GM12873 (cell line): ENCODE data around the gene ADGRB2.

Source experiments
- TF ChIP-seq, protein P1 (sequence below): IDR thresholded peaks from 2 replicates; pipeline ENCODE4 v1.5.1; 2012; ENCODE audit warnings: low read depth, mild to moderate bottlenecking, moderate library complexity, low read length, control low read depth; ENCODE audit not compliant: insufficient read depth; ENCODE audit errors: missing control alignments

ADGRB2 gene

GRCh38 chr1:31785020-31785946 lies 21.1 kb upstream of the ADGRB2 start:
- TF ChIP-seq, protein P1, sequence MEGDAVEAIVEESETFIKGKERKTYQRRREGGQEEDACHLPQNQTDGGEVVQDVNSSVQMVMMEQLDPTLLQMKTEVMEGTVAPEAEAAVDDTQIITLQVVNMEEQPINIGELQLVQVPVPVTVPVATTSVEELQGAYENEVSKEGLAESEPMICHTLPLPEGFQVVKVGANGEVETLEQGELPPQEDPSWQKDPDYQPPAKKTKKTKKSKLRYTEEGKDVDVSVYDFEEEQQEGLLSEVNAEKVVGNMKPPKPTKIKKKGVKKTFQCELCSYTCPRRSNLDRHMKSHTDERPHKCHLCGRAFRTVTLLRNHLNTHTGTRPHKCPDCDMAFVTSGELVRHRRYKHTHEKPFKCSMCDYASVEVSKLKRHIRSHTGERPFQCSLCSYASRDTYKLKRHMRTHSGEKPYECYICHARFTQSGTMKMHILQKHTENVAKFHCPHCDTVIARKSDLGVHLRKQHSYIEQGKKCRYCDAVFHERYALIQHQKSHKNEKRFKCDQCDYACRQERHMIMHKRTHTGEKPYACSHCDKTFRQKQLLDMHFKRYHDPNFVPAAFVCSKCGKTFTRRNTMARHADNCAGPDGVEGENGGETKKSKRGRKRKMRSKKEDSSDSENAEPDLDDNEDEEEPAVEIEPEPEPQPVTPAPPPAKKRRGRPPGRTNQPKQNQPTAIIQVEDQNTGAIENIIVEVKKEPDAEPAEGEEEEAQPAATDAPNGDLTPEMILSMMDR = no peak

- TF ChIP-seq, protein P1 = no peak
Measured at GRCh38 chr1:31784356-31785019, 20.3 kb upstream of the ADGRB2 start.

GRCh38 chr1:31783846-31784245 lies 19.7 kb upstream of the ADGRB2 start:
- TF ChIP-seq, protein P1 = no peak

DNA sequence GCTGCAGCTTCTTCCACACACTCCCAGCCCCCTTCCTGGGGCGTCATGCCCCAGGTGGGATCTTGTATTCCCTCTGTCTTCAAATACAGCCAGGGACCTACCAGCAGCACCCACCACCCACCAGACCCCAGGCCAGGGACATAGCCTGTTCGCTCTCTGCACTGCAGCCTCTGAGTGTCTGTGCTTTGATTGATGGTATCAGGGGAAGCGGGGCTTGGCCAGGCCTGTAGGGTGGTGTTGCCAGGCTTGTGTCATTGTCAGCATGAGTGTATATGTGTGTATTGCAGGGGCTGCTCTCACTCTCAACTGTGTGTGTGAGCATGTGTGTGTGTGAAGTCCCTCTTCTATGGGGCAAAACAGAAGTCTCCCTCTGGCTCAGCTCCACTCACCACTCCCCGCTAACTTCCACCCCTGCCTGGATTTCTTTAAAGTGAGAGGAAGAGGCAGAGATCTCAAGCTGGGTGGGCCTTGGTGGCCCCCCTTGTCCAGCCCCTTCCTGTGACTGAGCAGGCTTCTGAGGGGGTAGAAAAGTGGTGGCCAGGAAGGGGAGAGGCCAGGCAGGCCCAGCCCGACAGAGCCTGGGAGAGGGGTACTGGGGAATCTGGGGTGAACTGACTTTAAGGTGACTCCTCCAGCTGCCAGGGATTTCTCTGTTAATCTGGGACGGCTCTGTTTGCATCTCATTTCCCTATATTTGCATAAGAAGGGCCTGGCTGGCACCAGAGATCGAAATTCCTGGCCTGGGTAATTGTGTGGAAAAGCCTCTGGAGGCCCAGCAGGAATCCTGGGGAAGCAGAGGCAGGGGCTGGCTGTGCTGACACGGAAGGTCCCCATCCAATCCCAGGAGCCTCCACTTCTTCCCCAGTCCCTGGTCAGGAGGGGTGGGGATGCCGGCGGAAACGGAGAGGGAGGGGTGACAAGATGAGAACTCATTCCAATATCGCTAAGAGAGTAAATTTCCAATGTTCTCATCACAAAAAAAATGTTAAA lies 18.6 kb upstream of the ADGRB2 start:
- TF ChIP-seq, protein P1 = no peak

DNA sequence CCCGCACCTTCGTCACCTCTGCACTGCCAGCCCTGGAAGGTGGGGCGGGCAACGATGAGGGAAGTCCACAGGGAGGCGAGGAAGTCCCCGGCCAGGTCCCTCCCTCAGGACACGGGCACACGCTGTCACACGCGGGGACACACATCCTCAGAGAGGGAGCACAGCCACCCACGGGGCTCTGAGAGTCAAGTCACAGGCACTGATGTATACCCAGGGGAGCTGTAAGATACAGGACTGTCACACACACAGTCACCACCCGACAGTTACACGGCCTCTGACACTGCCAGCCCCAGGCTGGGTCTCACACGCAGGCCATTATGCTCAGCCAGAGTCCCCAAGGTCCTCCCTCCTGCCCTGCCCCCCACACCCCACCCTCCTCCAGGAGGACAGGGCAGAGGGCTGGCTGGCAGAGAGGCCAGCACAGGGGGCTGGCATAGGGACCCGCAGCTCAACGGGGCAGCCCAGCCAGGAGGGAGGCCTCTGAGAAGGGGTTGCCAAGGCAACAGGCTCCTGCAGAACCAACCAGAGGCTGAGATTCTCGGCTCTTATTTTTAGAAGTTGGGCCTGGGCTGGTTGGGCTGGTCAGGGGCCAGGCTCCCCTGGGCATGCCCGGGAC lies 17.7 kb upstream of the ADGRB2 start:
- TF ChIP-seq, protein P1 = no peak

- TF ChIP-seq, protein P1 = no peak
Measured at GRCh38 chr1:31781138-31781755, 17.1 kb upstream of the ADGRB2 start.
